ENCODE results near the gene LRP1B.

DNA sequence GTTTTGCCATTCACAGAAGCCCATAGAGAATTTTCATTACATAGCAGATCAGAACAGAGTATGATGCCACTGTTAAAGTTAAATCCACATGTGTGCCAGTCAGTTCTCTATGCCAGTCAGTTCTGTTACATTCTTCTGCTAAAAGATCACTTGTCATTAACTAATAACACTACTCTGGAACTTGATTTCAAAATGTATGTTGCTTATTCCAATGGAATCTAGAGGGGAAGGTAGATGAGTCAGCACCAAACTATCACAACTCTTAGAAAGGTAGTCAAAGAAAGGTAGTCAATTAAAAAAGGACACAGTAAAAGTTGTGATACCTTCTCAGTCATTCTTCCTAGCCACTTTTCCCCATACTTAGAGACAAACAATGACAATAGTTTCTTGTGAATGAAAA, 1214.4 kb downstream of the LRP1B start:
- TF ChIP-seq ZFP30 (CRISPR knock-in tag; IDR thresholded peaks at IDR 0.05) (no peak), TCF4 (CRISPR knock-in tag; IDR thresholded peaks at IDR 0.05; ENCODE audit: borderline replicate concordance) (no peak), TOX (CRISPR knock-in tag; IDR thresholded peaks at IDR 0.05; ENCODE audit: borderline replicate concordance) (no peak), ISL1 (CRISPR knock-in tag; IDR thresholded peaks at IDR 0.05) (no peak), OSR1 (CRISPR knock-in tag; IDR thresholded peaks at IDR 0.05) (no peak), ZNF565 (CRISPR knock-in tag; conservative IDR thresholded peaks at IDR 0.05; ENCODE audit: low read depth) (no peak), ZNF8 (CRISPR knock-in tag; IDR thresholded peaks at IDR 0.05) (no peak), PPARA (CRISPR knock-in tag; IDR thresholded peaks at IDR 0.05; ENCODE audit: borderline replicate concordance) (no peak)
- TF ChIP-seq, protein P1, sequence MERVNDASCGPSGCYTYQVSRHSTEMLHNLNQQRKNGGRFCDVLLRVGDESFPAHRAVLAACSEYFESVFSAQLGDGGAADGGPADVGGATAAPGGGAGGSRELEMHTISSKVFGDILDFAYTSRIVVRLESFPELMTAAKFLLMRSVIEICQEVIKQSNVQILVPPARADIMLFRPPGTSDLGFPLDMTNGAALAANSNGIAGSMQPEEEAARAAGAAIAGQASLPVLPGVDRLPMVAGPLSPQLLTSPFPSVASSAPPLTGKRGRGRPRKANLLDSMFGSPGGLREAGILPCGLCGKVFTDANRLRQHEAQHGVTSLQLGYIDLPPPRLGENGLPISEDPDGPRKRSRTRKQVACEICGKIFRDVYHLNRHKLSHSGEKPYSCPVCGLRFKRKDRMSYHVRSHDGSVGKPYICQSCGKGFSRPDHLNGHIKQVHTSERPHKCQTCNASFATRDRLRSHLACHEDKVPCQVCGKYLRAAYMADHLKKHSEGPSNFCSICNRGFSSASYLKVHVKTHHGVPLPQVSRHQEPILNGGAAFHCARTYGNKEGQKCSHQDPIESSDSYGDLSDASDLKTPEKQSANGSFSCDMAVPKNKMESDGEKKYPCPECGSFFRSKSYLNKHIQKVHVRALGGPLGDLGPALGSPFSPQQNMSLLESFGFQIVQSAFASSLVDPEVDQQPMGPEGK (CRISPR knock-in tag; IDR thresholded peaks at IDR 0.05; ENCODE audit: borderline replicate concordance): no peak
- TF ChIP-seq, protein P2, sequence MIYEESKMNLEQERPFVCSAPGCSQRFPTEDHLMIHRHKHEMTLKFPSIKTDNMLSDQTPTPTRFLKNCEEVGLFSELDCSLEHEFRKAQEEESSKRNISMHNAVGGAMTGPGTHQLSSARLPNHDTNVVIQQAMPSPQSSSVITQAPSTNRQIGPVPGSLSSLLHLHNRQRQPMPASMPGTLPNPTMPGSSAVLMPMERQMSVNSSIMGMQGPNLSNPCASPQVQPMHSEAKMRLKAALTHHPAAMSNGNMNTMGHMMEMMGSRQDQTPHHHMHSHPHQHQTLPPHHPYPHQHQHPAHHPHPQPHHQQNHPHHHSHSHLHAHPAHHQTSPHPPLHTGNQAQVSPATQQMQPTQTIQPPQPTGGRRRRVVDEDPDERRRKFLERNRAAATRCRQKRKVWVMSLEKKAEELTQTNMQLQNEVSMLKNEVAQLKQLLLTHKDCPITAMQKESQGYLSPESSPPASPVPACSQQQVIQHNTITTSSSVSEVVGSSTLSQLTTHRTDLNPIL (CRISPR knock-in tag; IDR thresholded peaks at IDR 0.05; ENCODE audit: low read depth): no peak

Data from SK-N-SH treated with all-trans-retinoic acid at 6 μM for 48 hours (cell line).